Loucy (cell line): ENCODE measurements around the gene CAVIN1.

Source experiments
- H2AFZ ChIP-seq: fragments of 200-600 bp; sonication (generic); 2 replicates; pipeline ENCODE4 v1.6.0; 2016; ENCODE audit warnings: antibody characterized with exemption, mild to moderate bottlenecking, low read length, moderate library complexity
- H3F3A ChIP-seq: fragments of 200-600 bp; 2 replicates; pipeline ENCODE4 v1.6.0; 2016; ENCODE audit warnings: antibody characterized with exemption, low read depth, mild to moderate bottlenecking
- H3K27me3 ChIP-seq: fragments of 200-600 bp; sonication (generic); 2 replicates; pipeline ENCODE4 v1.6.1; 2014; ENCODE audit warnings: low read length, mild to moderate bottlenecking; ENCODE audit not compliant: insufficient read depth, poor library complexity, severe bottlenecking
- H3K36me3 ChIP-seq: fragments of 200-600 bp; sonication (generic); 2 replicates; pipeline ENCODE4 v1.6.1; 2016; ENCODE audit warnings: low read length; ENCODE audit not compliant: insufficient read depth
- H3K4me1 ChIP-seq: fragments of 200-600 bp; sonication (generic); 2 replicates; pipeline ENCODE4 v1.5.1; 2014; ENCODE audit warnings: low read length, mild to moderate bottlenecking; ENCODE audit not compliant: insufficient read depth, poor library complexity, severe bottlenecking
- H3K4me2 ChIP-seq: fragments of 200-600 bp; sonication (generic); 2 replicates; pipeline ENCODE4 v1.6.0; 2014; ENCODE audit warnings: antibody characterized with exemption, low read length, low read depth, mild to moderate bottlenecking; ENCODE audit not compliant: poor library complexity, severe bottlenecking
- H3K4me3 ChIP-seq: fragments of 200-600 bp; sonication (generic); 2 replicates; pipeline ENCODE4 v1.5.1; 2014; ENCODE audit warnings: low read length, mild to moderate bottlenecking, mixed read lengths; ENCODE audit not compliant: poor library complexity, severe bottlenecking
- H3K79me2 ChIP-seq: fragments of 200-600 bp; sonication (generic); 2 replicates; pipeline ENCODE4 v1.6.1; 2014; ENCODE audit warnings: low read length; ENCODE audit not compliant: insufficient read depth
- H3K9ac ChIP-seq: fragments of 200-600 bp; sonication (generic); 2 replicates; pipeline ENCODE4 v1.6.0; 2014; ENCODE audit warnings: mild to moderate bottlenecking, low read depth, low read length, moderate library complexity; ENCODE audit not compliant: poor library complexity, severe bottlenecking
- H3K9me2 ChIP-seq: fragments of 200-600 bp; sonication (generic); replicated peaks from 2 replicates; pipeline ENCODE4 v1.6.1; 2016; ENCODE audit warnings: low read depth, low read length, mixed read lengths
- H3K9me3 ChIP-seq: fragments of 200-600 bp; sonication (generic); 2 replicates; pipeline ENCODE4 v1.6.1; 2014; ENCODE audit warnings: mild to moderate bottlenecking, antibody characterized with exemption, low read length, low read depth; ENCODE audit not compliant: insufficient read depth
- H4K20me1 ChIP-seq: fragments of 200-600 bp; sonication (generic); 2 replicates; pipeline ENCODE4 v1.6.0; 2014; ENCODE audit warnings: antibody characterized with exemption, low read length, mild to moderate bottlenecking; ENCODE audit not compliant: insufficient read depth, poor library complexity, severe bottlenecking
- CTCF ChIP-seq: fragments of 200-600 bp; sonication (generic); conservative IDR thresholded peaks from 2 replicates; pipeline ENCODE4 v1.5.1; 2014; ENCODE audit warnings: mild to moderate bottlenecking, antibody characterized with exemption, low read length
- EZH2phosphoT487 ChIP-seq: fragments of 200-600 bp; IDR thresholded peaks from 2 replicates; pipeline ENCODE4 v1.6.1; 2018; ENCODE audit warnings: antibody characterized with exemption, mild to moderate bottlenecking, moderate library complexity, borderline replicate concordance

The CAVIN1 gene

GRCh38 chr17:42411361-42411760 lies 11.7 kb downstream of the CAVIN1 start:
- H2AFZ ChIP-seq, result no peak overlapping the region; the same call in 1 of the 2 replicates
- H3K4me3 ChIP-seq, result no peak overlapping the region
- no peaks in the 10 kb centered on the region for H3K9me2 ChIP-seq
- no peaks in the 10 kb centered on the region for H4K20me1 ChIP-seq
- H3K4me1 ChIP-seq, result peaks cover 13% of the 10 kb centered on the region
- no peak overlapping the region for H3K4me2 ChIP-seq
- no peaks in the 10 kb centered on the region for H3K79me2 ChIP-seq
- H3K36me3 ChIP-seq, result no peaks in the 10 kb centered on the region
- H3K9me3 ChIP-seq, result no peaks in the 10 kb centered on the region
- no peak overlapping the region for H3K9ac ChIP-seq
- no peaks in the 10 kb centered on the region for H3F3A ChIP-seq
- H3K27me3 ChIP-seq, result no peaks in the 10 kb centered on the region
- no peak for TF ChIP-seq CTCF
- no peak for TF ChIP-seq EZH2phosphoT487

- Histone ChIP-seq H3K4me3 (no peak overlapping the region), H2AFZ (no peak overlapping the region), H3K79me2 (no peaks in the 10 kb centered on the region), H4K20me1 (no peaks in the 10 kb centered on the region), H3K9me3 (no peaks in the 10 kb centered on the region), H3K36me3 (no peaks in the 10 kb centered on the region), H3K4me1 (peaks cover 10% of the 10 kb centered on the region), H3K9ac (no peak overlapping the region), H3K27me3 (no peaks in the 10 kb centered on the region), H3K9me2 (no peaks in the 10 kb centered on the region), H3K4me2 (no peak overlapping the region), H3F3A (no peaks in the 10 kb centered on the region)
- TF ChIP-seq CTCF, result no peak
- no peak for TF ChIP-seq EZH2phosphoT487
These were observed 12.8 kb downstream of the CAVIN1 start for GRCh38 chr17:42410319-42410685.

- Histone ChIP-seq H3K79me2 (no peaks in the 10 kb centered on the region), H3K4me3 (no peak overlapping the region), H3K9me2 (no peaks in the 10 kb centered on the region), H3K36me3 (no peaks in the 10 kb centered on the region), H3K4me1 (peaks cover 4% of the 10 kb centered on the region), H3K27me3 (no peaks in the 10 kb centered on the region), H3K4me2 (no peak overlapping the region), H2AFZ (no peak overlapping the region), H4K20me1 (no peaks in the 10 kb centered on the region), H3K9ac (no peak overlapping the region), H3F3A (no peaks in the 10 kb centered on the region), H3K9me3 (no peaks in the 10 kb centered on the region)
- TF ChIP-seq EZH2phosphoT487 (no peak), CTCF (no peak)
These were observed 13.3 kb downstream of the CAVIN1 start for GRCh38 chr17:42409523-42410318.
